ENCODE measurements around the gene AP5S1.
A peak's percentile ranks its signal among the peaks of the same experiment; 100 is the strongest.

AP5S1 gene

DNA sequence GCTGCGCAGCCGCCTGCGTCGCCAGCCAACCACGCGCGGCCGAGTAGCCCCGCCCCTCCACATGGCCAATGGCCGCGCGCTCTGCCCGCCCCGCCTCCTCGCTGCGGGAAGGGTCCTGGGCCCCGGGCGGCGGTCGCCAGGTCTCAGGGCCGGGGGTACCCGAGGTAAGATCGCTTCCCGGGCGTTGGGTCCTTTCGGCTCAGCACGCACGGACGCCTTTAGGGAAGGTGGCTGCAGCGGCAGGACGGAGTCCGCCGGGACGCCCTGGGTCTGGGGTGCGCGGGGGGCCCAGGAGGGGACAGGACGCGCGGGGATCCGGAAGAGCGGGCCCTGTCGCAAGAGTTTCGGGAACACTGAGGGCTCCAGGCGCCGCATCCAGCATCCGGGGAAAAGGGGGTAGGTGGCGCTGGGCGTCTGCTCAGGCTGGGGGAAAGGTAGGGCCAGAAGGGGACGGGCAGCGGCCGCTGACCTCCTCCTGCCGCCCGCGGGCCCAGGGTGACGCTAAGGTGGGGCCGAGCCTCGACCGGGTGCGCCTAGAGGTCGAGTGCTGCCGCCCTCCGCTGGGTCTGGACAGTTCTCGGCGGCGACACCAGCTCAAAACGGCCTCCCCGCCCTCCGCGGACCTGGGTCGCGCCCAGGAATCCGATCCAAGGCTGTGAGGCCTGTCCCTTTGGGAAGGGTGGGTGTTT, 26.5 kb downstream of the AP5S1 start, which contains the start of gene MAVS:
Gene MAVS (plus strand): TSS at position 95 of the 689 bp plus-strand sequence. CDS start 7,791 bp downstream, outside the sequence.
- DNase-seq: peak; percentile 79

GRCh38 chr20:3847429-3847940, 27.1 kb downstream of the AP5S1 start:
- DNase-seq: no peak

GRCh38 chr20:3848565-3848964, 28.2 kb downstream of the AP5S1 start:
- DNase-seq: no peak

GRCh38 chr20:3854462-3854871, 34.1 kb downstream of the AP5S1 start:
- DNase-seq: no peak

DNA sequence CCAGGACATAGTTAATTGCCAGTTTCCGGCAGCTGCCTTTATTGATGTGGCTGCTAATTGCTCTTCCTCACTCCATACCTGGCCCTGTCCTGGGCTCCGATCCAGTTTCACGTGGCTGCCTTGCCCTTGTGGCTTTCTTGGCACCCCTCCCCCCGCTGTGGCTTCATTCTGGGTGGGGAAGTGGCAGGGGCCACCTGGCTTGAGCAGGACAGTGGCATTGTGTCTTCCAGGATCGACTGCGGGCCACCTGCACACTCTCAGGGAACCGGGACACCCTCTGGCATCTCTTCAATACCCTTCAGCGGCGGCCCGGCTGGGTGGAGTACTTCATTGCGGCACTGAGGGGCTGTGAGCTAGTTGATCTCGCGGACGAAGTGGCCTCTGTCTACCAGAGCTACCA, 37.1 kb downstream of the AP5S1 start:
- DNase-seq: peak; percentile 92

DNA sequence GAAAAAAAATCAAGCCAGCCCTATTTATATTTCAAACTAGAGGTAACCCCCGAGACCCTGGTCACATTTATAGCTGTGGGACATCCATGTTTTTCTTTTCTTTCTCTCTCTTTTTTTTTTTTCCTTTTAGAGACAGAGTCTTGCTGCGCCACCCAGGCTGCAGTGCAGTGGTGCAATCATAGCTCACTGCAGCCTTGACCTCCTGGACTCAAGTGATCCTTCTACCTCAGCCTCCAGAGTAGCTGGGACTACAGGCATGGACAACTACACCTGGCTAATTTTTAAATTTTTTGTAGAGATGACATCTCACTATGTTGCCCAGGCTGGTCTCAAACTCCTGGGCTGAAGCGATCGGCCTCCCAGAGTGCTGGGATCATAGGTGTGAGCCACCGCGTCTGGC, 38.3 kb downstream of the AP5S1 start:
- no peak for DNase-seq

DNA sequence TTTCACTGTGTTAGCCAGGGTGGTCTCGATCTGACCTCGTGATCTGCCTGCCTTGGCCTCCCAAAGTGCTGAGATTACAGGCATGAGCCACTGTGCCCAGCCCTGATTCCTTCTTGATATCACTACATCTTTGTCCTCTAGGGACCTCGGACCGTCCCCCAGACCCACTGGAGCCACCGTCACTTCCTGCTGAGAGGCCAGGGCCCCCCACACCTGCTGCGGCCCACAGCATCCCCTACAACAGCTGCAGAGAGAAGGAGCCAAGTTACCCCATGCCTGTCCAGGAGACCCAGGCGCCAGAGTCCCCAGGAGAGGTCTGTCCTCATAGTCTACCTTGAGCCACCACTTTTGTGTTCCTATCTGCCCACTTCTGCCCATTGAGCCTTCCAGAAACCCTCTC, 40.8 kb downstream of the AP5S1 start:
- no peak for DNase-seq

DNA sequence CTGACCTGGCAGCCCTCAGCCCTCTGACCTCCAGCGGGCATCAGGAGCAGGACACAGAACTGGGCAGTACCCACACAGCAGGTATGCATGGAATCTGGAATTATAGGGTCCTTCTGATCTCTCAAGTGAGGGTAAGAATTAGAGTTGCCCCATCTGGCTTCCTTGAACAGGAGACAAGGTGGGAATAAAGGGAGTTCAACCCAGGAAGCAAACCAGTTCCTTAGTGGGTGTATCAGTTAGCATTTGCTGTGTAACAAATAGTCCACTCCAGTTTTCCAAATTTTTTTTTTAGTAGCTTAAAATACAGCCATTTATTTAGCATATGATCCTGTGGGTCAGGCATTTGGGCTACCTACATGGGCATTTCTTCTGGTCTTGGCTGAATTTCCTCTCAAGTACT, 42.0 kb downstream of the AP5S1 start:
- DNase-seq: no peak

DNA sequence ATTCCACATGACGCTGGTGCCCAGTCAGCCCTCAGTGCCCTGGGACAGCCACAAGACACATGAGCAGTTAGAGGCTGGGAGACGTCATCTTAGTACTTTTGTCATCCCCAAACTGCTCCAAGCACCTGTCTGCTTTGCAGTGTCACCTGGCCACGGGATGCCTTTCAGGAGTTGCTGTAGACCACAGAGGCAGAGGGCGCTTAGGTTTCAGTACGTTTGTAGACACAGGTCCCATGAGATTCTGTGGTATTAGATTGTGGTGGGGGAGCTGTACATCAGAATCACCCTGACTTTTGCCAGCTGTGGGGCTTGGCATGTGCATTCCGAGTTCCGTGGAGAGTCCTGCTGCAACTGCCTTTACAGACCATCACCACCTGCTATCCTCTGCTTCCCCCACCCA, 43.0 kb downstream of the AP5S1 start:
- DNase-seq: no peak

GRCh38 chr20:3864518-3864917, 44.2 kb downstream of the AP5S1 start:
- no peak for DNase-seq

DNA sequence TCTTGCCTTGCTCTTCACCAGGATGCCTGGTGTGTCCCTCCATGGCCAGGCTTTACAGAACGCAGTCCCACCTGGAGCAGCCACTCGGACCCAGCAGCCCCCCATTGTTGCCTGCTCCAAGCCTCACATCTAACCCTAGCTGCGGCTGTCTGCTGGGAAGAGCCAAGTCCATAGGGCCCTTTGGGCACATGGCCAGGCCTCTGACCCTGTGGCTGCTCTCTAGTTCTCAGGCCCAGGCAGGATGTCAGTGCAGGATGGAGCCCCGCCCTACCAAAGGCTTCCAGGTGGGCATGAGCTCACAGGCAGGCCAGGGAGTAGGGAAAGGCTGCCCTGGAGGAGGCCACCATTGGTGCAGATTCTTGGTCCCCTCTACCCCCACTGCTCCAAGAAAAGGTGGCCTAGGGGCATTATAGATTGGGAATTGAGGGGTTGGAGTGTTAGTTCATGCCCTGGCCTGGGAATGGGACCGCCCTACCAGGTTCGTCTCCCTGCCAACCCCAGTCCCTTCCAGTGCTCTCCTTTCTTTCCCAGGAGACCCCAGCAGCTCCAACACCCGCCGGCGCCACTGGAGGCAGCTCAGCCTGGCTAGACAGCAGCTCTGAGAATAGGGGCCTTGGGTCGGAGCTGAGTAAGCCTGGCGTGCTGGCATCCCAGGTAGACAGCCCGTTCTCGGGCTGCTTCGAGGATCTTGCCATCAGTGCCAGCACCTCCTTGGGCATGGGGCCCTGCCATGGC, 45.0 kb downstream of the AP5S1 start:
- DNase-seq: no peak

DNA sequence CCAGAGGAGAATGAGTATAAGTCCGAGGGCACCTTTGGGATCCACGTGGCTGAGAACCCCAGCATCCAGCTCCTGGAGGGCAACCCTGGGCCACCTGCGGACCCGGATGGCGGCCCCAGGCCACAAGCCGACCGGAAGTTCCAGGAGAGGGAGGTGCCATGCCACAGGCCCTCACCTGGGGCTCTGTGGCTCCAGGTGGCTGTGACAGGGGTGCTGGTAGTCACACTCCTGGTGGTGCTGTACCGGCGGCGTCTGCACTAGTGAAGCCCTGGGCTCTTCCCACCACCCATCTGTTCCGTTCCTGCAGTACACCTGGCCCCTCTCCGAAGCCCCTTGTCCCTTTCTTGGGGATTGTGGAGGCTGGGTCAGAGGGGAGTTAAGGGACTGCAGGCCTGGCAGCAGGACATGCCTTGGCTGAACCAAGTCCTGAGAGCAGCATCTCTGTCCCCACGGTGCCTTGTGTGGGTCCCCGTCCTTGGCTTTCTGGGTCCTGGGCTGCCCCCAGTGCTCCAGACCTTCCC, 45.6 kb downstream of the AP5S1 start:
- DNase-seq: no peak

- DNase-seq: no peak
Measured at GRCh38 chr20:3866464-3866863, 46.1 kb downstream of the AP5S1 start.

GRCh38 chr20:3867802-3868201, 47.5 kb downstream of the AP5S1 start:
- DNase-seq: no peak

DNA sequence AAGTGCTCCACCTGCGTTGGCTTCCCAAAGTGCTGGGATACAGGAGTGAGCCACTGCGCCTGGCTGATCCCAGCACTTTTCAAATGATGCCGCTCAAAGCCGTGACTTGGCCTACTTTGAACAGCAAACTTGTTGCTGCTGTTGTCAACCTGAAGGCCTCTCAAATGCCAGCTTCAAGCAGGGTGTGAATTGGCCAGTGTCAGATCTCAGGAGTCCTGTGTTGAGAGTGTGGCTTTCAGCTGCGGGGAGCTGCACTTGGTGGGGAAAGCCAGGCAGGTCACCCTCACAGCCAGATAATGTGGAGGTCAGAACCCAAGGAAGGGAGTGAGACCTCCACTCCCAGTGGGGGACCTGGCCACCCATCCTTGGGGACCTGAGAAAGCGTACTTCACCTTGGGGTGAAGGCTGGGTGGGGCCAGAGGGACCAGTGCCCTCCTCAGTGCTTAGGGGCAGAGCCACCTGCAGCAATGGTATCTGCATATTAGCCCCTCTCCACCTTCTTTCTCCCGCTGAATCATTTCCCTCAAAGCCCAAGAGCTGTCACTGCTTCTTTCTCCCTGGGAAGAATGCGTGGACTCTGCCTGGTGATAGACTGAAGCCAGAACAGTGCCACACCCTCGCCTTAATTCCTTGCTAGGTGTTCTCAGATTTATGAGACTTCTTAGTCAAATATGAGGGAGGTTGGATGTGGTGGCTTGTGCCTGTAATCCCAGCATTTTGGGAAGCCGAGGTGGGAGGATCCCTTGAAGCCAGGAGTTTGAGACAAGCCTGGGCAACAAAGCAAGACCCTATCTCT, 49.7 kb downstream of the AP5S1 start:
- no peak for DNase-seq

DNA sequence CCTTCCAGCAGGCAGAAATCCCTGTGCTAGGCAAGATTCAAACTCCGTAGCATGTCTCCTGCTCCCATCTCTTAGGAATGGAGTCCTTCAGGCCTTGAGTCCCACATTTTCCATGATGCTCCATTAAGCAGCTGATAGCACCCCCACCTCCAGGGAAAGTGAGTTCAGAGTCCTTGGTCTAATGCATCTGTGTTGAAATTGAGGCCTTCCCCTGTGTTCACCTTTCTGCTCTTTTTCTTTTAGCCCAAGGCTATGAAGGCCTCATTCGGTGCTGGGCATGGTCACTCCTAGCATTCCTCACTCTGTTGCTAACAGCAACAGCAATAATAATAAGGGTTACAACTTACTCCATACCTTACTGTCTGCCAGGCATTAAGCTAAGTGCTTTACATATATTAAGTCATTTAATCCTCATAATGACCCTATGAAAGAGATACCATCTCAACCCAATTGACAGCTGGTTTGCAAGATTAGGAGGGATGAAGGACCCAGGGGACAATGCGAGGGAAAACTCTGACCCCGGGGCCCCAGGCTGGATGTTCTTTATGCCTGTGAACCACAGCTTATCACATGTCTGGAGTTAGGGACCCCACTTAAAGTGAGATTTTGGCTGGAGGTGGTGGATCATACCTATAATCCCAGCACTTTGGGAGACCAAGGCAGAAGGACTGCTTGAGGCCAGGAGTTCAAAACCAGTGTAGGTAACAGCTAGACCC, 51.4 kb downstream of the AP5S1 start:
- no peak for DNase-seq

- no peak for DNase-seq
Measured at GRCh38 chr20:3873507-3873906, 53.2 kb downstream of the AP5S1 start.

DNA sequence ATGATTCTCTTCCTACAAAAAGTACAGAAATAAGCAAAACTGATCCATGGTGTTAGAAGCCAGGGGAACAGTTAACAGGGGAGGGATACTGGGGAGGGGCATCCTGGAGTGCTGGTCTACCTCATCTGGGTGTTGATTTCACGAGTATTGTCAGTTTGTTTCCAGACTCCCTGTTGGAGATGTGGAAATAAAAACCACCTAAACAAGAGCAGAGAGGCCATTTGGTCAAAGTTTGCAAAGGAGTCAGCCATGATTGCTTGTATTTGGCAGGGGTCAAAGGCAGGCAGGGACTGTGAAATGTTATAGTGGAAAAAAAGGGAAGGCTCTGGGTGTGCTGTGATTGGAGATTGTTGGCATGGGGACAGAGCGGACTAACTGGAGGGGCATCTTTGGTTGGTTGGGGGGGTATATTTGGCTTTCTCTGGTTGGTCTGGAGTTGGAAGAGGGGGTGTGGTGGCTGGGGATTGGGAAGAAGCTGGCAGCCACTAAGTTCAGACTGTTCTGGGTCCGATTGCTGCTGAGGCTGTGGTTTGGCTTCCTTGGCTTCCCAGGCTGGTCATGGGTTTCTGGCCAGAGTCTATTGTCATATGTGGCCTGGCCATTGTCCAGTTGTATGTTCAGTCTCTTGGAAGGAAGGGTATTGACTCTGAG, 54.0 kb downstream of the AP5S1 start:
- DNase-seq: no peak

GRCh38 chr20:3875378-3875974, 55.1 kb downstream of the AP5S1 start:
- no peak for DNase-seq

GRCh38 chr20:3876000-3876399, 55.7 kb downstream of the AP5S1 start:
- no peak for DNase-seq

DNA sequence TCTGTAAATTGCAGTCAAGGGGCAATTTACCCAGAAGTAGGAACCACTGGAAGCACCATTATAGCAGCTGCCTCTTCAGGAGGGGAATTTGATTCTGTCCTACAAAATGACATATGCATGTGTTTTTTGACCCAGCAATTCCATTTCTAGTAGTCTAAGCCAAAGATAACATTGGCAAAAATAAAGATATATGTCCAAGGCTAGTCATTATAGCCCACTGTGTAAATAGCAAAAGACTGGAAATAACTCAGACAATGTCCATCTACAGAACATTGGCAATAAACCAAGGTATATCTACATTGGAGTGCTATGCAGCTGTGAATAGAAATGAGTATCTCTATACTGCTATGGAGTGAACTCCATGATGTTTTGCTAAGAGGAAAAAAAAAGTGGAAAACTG, 56.3 kb downstream of the AP5S1 start:
- DNase-seq: no peak
